GM18870 (cell line): Measurements from ENCODE around the gene CAMK1.

Source experiments
- ATAC-seq: cut with Tn5 transposase; IDR thresholded peaks from one replicate; pipeline ENCODE4 v1.9.1; 2021; ENCODE audit warnings: moderate library complexity; ENCODE audit not compliant: unreplicated experiment

Gene CAMK1

GRCh38 chr3:9769426-9770275 lies at the start of gene CAMK1:
Gene CAMK1 (minus strand): TSS chr3:9769947. CDS start chr3:9767749, 2,198 bp downstream.
- ATAC-seq: no peak

- no peak for ATAC-seq
These were observed 49.1 kb upstream of the CAMK1 start for GRCh38 chr3:9818666-9819335.

GRCh38 chr3:9817436-9817835 lies 47.7 kb upstream of the CAMK1 start:
- ATAC-seq: no peak

GRCh38 chr3:9815986-9816385 lies 46.2 kb upstream of the CAMK1 start:
- no peak for ATAC-seq

GRCh38 chr3:9812870-9813483 lies 43.2 kb upstream of the CAMK1 start:
- ATAC-seq: no peak

- ATAC-seq: no peak
These were observed 41.1 kb upstream of the CAMK1 start for GRCh38 chr3:9810846-9811245.

GRCh38 chr3:9810433-9810770 lies 40.7 kb upstream of the CAMK1 start:
- ATAC-seq: no peak

- ATAC-seq: no peak
These were observed 40.1 kb upstream of the CAMK1 start, which contains the start of gene TTLL3 for GRCh38 chr3:9809615-9810432. Gene TTLL3 (plus strand): TSS chr3:9810262. CDS start chr3:9810662, 400 bp downstream.

GRCh38 chr3:9809239-9809614 lies 39.5 kb upstream of the CAMK1 start:
- ATAC-seq: no peak

GRCh38 chr3:9808345-9809037 lies 38.7 kb upstream of the CAMK1 start:
- ATAC-seq: no peak

GRCh38 chr3:9807981-9808344 lies 38.2 kb upstream of the CAMK1 start:
- no peak for ATAC-seq

GRCh38 chr3:9806688-9807589 lies 37.2 kb upstream of the CAMK1 start:
- no peak for ATAC-seq

- ATAC-seq: no peak
These were observed 36.4 kb upstream of the CAMK1 start for GRCh38 chr3:9806137-9806536.

- no peak for ATAC-seq
These were observed 35.2 kb upstream of the CAMK1 start for GRCh38 chr3:9804996-9805395.

- ATAC-seq: no peak
These were observed 33.7 kb upstream of the CAMK1 start for GRCh38 chr3:9803494-9803893.

GRCh38 chr3:9800529-9800928 lies 30.8 kb upstream of the CAMK1 start:
- ATAC-seq: no peak

GRCh38 chr3:9797196-9797945 lies 27.6 kb upstream of the CAMK1 start:
- ATAC-seq: no peak

- ATAC-seq: no peak
These were observed 25.5 kb upstream of the CAMK1 start for GRCh38 chr3:9795207-9795606.

- ATAC-seq: no peak
These were observed 24.7 kb upstream of the CAMK1 start for GRCh38 chr3:9794400-9794799.
